Epithelial cell of proximal tubule (primary cell): ENCODE data around the gene RABAC1. TPM values are rescaled to one million over a fixed set of nuclear protein-coding genes. Genes with fewer than 3 reads are reported as not detected.
A peak's percentile ranks its signal among the peaks of the same experiment; 100 is the strongest.

Experiments
- DNase-seq: peaks from one replicate; pipeline ENCODE4 v3.0.0-alpha.2; 2011; ENCODE audit warnings: low read depth
- H3K4me3 ChIP-seq: 2 replicates; pipeline ENCODE4 v1.5.1; 2011; ENCODE audit warnings: low read depth, mild to moderate bottlenecking, low read length
- CTCF ChIP-seq: conservative IDR thresholded peaks from 2 replicates; pipeline ENCODE4 v1.5.1; 2012; ENCODE audit warnings: low read depth, mild to moderate bottlenecking, low read length
- total RNA-seq: library from RNA; depleted of rRNA; stranded (reverse); fragments of >200 nt; gene quantifications from 2 replicates; pipeline ENCODE4 v1.2.3, GENCODE V29; 2015

Gene RABAC1
- total RNA-seq, 1 donor from 2014 or later = 161 TPM

DNA sequence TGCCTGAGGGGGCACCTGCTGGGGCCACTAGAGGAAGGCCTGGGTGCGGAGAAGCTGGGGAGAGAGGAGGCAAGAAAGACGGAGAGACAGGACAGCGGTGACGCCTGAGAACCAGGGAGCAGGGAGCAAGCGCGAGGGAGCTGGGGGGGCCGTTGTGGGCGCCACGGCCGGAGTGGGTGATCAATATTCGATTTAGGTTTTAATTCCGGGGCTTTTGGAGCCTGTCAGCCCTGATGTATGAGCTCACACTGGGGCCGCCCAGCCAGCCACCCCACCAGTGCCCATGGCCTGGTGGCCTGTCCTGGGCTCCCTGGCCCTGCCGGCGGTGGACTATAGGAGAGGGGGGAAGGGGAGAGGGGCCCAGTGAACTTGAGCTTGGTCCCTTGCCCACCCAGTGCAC, 22.2 kb downstream of the RABAC1 start:
- H3K4me3 ChIP-seq = no peak overlapping the region
- TF ChIP-seq CTCF = no peak
- DNase-seq = no peak

DNA sequence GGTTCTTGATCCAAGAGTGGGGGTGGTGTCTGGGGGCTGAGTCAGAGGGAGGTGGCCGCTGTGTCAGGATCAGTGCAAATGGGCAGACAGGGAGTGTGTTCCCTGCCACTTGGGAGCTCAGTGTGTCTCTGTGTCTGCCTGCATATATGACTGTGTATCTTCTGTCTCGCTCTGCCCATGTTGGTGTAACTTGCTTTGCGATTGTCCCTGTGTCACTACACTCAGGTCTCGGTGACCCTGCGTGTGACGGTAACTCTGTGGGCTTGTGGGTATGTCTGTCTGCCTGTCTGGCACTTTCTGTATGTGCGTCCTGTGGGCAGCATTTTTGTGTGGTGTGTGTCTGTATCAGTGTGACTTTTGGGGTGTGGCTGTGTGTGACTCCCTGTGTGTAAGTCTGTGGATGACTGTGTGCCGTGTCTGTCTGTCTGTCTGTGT, 22.7 kb downstream of the RABAC1 start:
- H3K4me3 ChIP-seq = no peak overlapping the region
- no peak for DNase-seq
- TF ChIP-seq CTCF = no peak

GRCh38 chr19:41935760-41936415, 23.2 kb downstream of the RABAC1 start:
- no peak for TF ChIP-seq CTCF
- no peak for DNase-seq
- H3K4me3 ChIP-seq = no peak overlapping the region

DNA sequence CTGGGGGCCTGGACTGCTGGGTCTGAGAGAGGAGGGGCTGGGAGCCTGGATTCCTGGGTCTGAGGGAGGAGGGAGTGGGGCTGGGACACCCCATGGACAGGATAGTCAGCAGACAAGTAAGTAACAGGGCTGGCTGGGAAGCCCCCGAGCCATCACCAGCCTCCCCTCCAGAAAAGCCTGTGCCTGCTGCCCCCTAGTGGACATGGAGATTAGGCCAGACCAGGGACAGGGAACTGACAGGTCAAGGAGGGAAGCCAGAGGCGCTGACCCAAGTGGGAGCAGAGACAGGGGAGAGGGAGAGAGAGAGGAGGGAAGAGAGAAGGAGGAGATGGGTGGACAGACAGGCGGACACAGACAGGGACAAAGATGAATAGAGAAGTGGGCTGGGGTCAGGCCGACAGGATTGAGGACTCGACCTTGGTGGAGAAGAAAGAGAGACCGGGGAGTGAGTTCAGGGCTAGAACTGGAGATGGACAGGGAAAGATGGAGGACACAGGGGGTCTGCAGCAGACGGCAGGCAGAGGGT, 24.2 kb downstream of the RABAC1 start:
- peak; percentile 86 for TF ChIP-seq CTCF
- no peak for DNase-seq

GRCh38 chr19:41933693-41934426, 25.3 kb downstream of the RABAC1 start:
- no peak overlapping the region for H3K4me3 ChIP-seq
- no peak for TF ChIP-seq CTCF

More for the DNA sequence above, 24.2 kb downstream of the RABAC1 start:
- no peak overlapping the region for H3K4me3 ChIP-seq

DNA sequence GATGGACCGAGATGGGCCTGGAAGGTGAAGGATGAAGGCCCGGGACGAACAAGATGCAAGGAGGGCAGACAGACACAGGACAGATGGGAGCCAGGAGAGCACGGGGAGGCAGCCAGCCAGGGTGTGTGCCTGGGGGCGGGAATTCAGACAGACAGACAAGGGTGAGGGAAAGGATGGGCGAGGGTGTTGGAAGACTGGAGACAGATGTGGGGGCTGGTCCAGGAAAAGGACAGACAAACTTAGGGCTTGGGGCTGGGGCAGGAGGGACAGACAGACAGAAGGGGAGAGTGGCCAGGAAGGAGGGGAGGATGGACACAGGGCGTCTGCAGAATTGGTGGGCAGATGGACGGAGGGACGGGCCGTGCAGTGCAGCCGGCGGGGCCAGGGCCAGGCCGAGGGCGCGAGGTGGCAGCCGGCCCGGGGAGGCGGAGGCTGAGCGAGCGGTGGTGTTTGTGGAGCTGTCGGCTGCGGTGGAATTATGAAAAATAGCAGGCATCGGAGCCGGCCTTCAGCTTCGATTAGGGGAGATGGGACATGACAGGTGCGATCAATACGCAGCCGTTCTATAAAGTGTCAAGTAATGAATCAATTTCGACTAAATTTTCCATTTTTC, 26.3 kb downstream of the RABAC1 start:
- no peak for DNase-seq
- no peak for TF ChIP-seq CTCF
- H3K4me3 ChIP-seq = no peak overlapping the region

More at GRCh38 chr19:41933693-41934426, 25.3 kb downstream of the RABAC1 start:
- no peak for DNase-seq
